DMS53 (cell line): ENCODE data around the gene XBP1.
"Not testable (repeated sequence)": the region's sequence is repeated elsewhere in the genome, so short reads cannot be mapped to it uniquely, and the experiment has no call there.

ENCODE experiments used
- DNase-seq: peaks from one replicate; lab custom pipeline; 2025; lab: John Stamatoyannopoulos, UW

Gene XBP1

DNA sequence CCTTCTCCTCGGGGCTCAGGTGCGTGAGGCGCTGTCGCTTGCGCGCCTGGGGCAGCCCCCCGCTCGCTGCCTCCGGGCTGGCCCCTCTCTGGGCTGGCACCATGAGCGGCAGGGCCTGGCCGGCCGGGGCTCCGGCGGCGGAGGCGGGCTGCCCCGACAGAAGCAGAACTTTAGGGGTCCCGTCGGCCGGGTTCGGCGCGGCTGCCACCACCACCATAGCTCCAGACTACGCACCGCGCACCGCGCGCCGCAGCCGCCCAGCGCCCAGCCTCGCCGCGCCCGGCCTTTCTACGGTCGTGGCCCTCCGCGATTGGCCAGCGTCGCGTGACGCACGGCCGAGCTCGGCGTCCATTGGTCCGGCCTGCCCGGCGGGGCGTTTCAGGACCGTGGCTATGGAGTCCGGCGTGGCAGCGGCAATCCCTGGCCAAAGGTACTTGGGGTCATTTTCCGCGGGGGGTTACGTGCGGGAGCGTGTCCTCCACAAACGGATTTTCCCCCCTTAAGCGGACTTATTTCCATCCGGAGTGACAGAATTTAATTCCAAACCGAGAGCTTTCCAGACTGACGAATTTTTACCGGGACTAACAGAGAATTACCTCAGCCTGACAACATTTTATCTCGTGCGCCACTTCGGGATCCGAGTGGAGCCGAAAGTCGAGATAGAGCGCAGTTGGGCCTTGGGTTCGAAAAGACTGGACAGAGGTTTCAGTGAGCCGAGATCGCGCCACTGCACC lies at the start of gene XBP1:
TSS of gene XBP1 (minus strand) at position 262 of the 734 bp plus-strand sequence.
- DNase-seq = peak; percentile 92

DNA sequence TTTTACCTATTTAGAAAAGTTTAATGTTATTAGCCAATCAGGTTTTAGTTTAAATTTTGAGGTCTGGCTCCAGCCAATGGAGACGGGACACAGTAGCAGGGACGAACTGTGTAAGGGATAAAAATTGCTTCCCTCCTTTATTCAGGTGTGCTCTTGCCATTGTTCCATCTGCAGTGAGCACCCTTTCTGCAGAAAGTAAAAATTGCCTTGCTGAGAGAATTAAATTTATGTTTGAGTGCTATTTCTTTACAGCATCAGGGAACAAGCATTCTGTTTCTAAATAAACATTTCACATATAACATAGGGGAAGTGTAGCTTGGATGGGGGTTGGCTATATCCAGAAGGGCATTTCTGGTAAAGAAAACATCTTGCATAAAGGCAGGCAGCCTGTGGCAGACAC lies 46.6 kb upstream of the XBP1 start:
- DNase-seq = no peak

DNA sequence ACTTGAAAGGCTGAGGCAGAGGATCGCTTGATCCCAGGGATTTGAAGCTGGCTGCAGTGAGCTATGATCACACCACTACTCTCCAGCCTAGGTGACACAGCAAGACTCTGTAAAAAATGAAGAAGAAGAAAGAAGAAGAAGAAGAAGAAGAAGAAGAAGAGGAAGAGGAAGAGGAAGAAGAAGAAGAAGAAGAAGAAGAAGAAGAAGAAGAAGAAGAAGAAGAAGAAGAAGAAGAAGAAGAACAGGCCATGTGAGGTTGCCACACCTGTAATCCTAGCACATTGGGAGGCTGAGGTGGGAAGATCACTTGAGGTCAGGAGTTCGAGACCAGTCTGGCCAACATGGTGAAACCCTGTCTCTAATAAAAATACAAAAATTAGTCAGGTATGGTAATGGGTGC lies 43.9 kb upstream of the XBP1 start:
- DNase-seq = not testable (repeated sequence)

DNA sequence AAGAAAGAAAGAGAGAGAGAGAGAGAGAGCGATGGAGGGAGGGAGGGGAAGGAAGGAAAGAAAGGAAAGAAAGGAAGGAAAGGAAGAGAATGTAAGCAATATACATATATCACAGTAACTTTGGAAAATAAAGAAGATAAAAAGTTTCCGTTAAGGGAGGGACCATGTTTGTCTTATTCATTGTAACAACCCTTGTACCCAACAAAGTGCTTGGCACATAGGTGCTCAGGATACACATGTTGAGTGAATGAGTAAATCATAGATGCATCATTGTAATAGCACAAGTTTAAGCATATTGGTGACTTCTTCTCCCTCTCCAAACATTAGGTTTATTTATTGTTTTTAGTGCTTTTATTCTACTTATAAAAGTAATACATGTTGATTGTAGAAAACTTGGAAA lies 43.3 kb upstream of the XBP1 start:
- no peak for DNase-seq

DNA sequence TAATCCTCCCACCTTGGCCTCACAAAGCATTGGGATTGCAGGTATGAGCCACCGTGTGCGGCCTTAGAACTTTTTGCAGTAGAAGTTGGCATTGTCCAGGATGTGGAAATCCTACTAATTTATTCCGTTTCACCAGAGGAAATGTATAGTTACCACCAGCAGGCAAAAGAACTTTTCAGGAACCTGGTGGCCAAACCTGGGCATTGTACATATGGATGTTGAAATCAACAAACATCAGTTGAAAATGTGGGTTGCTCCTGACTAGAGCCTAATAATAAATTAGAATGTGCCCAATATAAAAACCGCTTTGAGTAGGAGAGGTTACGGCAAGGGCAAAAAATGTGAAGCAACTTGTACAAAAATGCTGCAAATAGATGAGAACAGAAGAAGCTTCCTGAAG lies 40.7 kb upstream of the XBP1 start:
- DNase-seq = no peak

DNA sequence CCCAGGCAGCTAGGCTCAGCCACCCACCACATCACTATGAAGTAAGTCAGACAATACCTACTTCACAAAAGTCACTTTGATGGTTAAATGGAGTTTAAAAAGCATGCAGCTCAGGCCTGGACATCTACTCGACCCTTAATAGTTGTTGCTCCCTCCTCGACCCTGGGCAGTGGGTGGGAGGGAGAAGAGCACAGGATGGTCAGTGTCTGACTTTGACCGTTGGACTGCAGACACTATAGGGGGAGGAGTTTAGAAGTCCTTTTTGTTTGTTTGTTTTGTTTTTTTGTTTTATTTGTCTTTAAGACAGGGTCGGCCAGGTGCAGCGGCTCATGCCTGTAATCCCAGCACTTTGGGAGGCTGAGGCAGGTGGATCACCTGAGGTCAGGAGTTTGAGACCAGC lies 38.6 kb upstream of the XBP1 start:
- DNase-seq = no peak

DNA sequence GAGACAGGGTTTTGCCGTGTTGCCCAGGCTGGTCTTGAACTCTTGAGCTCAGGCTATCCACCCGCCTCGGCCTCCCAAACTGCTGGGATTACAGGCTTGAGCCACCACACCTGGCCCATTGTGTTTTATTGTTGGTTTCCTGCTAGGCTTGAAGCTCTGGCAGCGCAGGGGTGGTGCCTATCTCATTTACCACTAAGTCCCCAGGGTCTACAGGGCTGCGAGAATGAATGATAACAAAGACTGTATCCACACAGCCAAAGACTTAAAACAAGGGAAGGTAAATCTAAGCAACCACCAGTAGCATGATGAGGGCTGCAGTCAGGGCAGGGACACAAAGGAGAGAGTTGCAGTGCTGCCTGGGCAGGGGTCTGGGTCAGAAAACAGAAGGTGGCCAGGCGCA lies 37.3 kb upstream of the XBP1 start:
- DNase-seq = no peak

DNA sequence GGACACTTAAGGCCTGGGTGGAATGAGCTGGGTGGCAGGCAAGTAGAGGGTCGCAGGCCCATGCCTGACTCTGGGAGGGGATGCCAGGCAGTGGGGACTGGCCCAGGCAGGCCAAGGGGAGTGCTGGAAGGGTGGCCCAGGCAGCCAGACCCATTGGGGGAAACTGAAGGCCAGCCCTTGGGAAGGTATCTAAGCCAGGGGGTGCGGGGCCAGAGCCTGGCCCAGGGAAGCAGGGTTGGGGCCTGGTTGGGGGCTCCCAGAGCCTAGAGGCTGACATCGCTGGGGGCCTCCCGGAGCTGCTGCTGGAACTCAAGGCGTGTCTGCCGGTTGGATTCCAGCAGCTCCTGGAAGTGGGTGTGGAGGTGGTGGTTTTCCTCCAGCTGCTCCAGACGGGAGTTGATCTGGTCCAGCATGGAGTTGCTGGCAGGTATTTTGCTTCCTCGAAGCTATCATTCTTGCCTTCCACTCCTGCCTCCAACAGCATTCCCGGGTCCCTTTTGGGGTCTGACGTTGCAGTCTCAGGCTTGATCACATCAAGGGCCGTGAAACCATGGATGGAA lies 35.3 kb upstream of the XBP1 start:
- no peak for DNase-seq

DNA sequence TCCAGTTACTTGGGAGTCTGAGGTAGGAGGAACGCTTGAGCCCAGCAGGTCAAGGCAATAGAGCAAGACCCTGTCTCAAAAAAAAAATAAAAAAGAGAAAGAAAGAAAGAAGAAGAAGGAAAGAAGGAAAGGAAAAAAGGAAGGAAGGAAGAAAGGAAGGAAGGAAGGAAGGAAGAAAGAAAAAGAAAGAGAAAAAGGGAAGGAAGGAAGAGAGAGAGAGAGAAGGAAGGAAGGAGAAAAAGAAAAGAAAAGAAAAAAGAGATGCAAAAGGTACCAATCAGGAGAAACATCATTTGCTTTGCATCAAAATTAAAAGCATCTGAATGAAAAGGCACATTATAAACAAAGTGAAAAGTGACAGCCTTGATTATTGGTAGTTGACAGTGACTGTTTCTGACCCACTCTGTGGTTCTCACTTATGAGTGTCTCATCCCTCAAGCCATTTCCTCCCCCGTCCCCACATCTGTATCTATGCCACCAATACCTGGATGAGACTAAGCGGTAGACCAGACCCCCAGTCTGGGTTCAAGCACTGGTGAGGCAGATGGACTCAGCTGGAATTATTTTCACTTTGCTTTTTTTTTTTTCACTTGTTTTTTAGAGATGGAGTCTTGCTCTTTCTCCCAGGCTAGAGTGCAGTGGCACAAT lies 33.0 kb upstream of the XBP1 start:
- no peak for DNase-seq

DNA sequence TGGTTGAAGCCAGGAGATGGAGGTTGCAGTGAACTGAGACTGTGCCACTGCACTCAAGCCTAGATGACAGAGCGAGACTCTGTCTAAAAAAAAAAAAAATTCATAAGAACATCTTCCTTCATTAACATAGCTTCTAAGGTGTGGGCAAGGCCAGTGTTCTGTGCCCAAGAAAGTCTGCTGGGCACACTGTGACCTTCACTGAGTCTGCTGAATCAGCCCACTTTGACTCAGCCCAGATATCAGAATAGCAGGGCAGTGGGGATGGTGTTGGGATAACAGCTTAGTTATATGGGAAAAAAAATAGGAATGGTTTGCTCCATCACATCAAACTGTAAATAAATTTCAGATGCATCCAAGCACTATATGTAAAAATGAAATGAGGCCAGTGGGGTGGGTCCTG lies 32.4 kb upstream of the XBP1 start:
- DNase-seq = no peak

DNA sequence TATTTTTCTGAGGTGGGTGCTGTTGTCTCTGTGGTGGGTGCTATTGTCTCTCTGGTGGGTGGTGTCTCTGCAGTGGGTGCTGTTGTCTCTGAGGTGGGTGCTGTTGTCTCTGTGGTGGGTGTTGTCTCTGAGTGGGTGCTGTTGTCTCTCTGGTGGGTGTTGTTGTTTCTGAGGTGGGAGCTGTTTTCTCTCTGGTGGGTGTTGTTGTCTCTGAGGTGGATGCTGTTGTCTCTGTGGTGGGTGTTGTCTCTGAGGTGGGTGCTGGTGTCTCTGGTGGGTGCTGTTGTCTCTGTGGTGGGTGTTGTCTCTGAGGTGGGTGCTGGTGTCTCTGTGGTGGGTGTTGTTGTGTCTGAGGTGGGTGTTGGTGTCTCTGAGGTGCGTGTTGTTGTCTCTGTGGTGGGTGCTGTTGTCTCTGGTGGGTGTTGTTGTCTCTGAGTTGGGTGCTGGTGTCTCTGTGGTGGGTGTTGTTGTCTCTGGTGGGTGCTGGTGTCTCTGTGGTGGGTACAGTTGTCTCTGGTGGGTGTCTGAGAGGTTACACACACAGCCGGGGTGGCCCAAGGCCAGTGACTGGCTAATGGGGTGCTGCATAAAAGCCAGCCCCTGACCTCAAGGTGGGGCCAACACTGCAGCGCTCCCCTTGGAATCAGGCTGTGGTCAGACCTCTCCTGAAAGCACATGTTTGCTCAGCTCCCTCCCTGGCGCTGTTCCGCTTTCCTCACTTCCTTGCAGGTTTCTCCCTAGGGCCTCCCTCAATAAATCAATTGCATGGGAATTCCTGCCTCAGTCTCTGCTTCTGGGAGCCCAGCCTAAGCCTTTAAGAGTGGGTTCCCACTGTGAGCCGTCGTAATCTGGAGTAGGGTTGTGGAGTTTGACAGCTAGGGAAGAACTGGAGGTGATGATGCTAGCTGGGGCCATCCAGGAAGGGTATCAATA lies 31.0 kb upstream of the XBP1 start:
- no peak for DNase-seq

DNA sequence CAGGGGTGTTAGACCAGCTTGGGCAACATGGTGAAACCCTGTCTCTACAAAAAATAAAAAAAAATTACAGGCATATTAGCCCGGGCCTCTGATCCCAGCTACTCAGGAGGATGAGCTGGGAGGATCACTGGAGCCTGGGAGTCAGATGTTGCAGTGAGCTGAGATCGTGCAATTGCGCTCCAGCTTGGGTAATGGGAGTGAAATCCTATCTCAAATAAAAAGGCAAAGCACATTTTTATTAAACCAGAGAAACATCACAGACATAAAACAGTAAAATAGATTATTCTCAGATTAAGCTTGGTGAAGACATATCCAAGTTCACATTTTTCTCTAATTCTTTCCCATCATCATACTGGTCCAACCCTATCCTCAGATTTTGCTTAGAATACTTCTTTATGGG lies 30.1 kb upstream of the XBP1 start:
- no peak for DNase-seq

DNA sequence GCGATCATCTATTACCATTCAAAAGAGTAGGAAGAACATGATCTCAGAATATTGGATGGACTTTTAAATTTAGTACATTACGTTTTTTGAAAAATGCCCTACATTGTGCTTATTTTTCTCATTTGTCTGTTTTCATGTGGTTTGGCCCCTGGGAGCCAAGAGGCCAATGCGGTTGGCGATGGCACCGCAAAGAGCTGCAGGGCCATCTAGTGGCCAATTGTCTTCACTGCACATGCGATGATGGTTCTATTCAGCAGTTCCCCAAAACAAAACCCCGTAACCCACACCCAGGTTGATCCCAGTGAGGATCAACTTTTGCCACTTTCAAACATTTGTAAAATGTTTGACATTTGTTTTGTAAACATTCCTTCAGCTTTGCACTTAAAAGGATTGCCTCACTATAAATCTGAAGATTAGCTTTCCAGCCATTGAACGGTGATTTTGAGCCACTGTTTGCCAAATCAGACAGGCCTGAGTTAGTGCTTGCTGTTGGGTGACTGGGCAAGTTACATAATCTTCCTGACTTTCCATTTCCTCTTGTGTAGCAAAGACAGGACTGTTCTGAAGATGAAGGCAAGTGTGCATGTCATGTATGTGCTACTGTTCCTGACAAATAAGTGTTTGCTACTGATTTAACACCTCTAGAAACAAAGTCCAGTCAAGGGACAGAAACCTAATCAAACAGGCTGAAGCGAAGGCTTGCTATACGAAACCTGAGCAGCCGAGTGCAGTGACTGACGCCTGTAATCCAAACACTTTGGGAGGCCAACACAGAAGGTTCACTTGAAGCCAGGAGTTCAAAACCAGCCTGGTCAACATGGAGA lies 29.2 kb upstream of the XBP1 start:
- peak; percentile 68 for DNase-seq

DNA sequence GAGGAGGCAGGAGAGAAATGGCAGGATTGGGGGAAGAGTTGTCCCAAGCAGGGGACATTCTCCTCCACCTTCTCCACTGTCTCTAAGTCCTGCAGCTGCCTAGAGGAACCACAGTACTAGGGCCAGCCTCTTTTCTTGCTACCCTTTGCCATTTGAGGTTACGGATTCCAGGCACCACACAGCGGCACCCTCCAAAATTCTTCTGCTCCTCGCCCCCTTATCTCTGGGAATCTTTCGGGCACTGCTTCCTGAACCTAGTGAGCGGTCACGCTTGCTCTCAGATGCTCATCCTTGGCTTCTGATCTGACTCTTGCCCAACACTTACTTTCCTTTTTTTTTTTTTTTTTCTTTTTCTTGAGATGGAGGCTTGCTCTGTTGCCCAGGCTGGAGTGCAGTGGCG lies 26.6 kb upstream of the XBP1 start:
- no peak for DNase-seq

DNA sequence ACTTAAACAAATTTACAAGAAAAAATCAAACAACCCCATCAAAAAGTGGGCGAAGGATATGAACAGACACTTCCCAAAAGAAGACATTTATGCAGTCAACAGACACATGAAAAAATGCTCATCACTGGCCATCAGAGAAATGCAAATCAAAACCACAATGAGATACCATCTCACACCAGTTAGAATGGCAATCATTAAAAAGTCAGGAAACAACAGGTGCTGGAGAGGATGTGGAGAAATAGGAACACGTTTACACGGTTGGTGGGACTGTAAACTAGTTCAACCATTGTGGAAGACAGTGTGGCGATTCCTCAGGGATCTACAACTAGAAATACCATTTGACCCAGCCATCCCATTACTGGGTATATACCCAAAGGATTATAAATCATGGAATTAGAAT lies 26.1 kb upstream of the XBP1 start:
- DNase-seq = not testable (repeated sequence)

DNA sequence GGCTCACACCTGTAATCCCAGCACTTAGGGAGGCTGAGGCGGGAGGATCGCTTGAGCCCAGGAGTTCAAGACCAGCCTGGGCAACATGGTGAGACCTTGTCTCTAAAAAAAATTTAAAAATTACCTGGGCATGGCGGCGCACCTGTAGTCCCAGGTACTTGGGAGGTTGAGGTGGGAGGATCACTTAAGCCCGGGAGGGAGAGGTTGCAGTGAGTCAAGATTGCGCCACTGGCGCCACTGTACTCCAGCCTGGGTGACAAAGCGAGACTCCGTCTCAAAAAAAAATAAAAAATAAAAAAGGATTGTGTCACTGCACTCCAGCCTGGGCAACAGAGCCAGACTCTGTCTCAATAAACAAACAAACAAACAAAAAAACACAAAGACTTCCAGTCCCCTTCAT lies 24.1 kb upstream of the XBP1 start:
- DNase-seq = peak; percentile 20

DNA sequence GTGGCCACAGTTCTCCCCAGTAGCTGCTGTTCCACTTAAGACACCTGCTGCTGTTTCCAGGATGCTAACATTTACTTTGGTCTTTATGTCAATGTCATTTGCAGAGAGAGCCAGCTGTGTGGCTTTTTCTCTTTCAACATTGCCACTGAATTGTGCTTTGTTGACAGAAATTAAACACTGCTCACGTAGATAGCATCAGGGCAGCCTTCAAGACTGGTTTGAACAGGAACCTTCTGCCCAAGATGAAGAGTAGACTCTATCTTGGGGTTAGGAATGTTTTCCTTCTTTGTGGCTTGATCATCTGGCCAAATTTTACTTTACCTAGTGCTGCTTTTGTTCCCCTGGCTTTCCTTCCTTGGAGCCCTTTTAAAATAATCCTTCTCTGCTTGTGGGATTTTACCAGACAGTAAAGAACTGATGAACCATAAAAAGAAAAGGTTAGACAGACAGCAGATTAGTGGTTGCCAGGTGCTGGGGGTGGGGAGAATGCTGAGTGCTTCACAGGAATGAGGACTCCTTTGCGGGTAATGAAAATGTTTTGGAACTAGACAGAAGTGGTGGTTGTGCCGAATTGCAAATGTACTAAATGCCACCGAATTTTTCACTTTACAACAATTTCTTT lies 22.7 kb upstream of the XBP1 start:
- DNase-seq = peak; percentile 91

DNA sequence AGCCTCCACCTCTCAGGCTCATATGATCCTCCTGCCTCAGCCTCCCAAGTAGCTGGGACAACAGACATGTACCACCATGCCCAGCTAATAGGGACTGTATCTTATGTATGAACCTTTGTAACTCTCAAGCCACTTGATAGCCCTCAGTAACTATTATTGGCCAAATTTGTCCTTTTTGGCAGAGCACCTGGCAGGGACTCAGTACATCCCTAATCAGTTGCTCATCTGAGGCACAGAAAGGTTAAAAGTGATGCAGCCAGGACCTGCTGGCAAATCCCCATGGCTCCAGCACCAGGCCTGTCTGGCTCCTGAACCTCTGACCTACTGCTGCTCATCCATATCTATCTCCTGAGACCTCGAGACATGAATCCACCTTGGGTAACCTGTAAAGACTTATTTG lies 21.1 kb upstream of the XBP1 start:
- DNase-seq = no peak

DNA sequence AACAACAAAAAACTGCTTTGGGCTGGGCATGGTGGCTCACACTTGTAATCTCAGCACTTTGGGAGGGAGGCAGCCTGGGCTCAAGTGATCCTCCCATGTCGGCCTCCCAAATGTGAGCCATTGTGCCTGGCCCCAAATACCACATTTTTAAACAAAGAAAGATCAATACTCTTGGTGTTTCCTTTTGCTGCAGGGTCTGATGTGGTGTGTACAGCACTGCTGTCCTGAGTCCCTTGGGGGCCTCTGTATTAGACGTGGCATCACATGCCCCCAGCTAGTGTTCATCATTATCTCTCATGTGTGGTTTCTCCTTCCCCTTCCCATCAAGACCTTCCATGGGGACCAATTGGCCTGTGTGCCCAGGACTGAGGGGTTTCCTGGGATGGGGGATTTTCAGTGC lies 20.5 kb upstream of the XBP1 start:
- no peak for DNase-seq

DNA sequence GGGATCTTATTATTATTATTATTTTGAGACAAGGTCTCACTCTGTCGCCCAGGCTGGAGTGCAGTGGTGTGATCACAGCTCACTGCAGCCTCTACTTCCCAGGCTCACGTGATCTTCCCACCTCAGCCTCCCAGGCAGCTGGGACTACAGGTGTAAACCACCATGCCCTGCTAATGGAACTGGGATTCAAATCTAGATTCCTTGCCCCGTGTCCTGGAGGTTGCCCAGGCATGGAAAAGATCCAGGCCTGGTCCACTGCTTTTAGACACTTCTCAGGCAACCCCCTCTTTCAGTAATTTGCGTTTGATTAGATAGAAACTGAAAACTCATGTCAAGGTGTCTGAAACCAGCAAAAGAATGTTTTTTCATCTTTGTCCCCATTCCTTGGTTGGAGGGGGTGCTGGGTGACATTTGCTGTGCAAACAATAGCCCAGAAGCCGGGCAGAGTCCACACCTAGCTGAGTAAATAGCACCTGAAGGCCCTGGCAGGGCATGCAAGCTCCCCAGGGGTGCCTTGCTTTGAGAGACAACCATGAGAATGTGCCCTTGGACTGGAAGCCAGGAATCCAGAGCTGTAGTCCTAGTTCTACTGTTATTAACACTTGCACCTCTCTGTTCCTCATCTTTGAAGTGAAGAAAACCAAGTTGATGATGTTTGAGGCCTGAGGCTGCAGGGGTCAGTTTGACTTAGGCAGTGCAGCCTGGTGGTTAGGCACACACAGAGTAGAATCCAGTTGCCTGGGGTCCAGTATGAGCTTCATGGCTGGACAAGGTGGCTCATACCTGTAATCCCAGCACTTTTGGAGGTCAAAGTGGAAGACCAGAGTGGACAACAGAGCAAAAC lies 19.1 kb upstream of the XBP1 start:
- peak; percentile 64 for DNase-seq
